ENCODE measurements around the gene SBSN.

Gene SBSN

DNA sequence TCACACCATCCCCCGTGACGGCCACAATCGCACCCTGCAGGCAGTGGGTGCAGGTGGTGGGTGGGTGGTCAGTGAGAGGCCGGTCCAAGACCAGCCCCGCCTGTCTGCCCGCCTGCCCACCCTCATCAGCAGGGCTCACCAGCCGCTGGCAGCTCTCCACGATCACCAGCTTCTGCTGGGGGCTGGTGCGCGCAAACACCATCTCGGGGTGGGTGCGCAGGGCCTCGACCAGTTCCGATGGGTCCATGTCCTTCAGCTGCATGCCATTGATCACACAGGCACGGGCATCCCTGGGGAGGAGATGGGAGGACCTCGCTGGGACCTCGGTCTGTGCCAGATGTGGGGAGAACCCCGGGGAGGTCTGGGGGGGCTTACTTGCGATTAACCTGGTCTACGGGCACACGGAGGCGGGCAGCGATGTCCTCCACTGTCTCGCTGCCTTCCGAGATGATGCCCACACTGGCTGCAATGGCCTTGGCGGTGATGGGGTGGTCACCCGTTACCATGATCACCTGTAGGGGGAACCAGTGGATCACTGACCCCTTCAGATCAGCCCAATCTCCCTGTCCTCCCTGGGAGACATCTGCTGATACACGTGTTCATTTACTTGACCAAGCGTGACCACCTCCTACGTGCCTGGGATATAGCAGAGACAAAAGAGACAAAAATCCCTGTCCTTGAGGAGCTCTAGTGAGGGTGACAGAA lies 27.3 kb upstream of the SBSN start:
- DNase-seq (ENCODE audit: low read depth, low spot score) = no peak

DNA sequence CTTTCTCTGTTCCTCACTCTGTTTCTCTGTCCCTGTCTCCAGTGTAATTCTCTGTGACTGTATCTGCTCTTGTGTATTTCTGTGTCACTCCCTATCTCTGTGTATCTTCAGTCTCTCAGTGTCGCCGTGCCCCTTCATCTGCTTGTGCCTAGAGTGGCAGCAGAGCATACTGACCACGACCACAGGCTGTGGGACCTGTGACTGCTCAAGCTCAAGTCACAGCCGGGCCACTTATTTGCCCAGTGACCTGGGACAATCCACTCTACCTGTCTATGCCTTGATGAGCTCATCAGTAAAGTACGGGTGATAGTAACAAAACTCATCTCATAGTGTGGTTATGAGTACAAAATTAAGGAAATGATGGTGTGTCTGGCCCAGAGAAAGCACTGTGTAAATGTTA lies 26.0 kb upstream of the SBSN start:
- DNase-seq (ENCODE audit: low read depth, low spot score) = no peak

DNA sequence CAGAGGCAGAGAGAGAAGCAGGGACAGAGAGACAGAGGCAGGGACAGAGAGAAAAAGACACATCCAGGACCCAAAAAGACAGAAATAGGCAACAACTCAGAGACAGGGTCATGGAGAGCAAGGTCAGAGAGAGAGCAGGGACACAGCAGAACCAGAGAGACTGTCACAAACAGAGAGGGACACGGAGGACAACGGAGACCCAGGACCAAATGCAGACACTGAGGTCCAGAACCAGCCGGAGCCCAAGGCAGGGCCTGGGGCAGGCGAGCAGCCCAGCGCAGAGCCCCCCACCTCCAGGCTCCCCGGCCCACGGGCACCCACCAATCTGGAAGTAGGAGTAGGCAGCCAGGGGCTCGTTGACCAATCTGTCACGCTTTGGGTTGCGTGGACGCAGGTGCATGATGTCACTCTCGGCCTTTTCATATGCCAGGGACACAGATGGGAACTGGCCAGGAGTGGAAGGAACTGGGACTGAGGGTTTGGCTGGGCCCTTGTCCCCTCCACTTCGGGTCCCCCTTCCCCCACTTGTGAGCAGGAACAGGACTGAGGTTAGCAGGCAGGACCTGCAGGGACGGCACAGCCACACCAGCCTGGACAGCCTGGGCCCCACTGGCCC lies 25.4 kb upstream of the SBSN start:
- no peak for DNase-seq (ENCODE audit: low read depth, low spot score)

DNA sequence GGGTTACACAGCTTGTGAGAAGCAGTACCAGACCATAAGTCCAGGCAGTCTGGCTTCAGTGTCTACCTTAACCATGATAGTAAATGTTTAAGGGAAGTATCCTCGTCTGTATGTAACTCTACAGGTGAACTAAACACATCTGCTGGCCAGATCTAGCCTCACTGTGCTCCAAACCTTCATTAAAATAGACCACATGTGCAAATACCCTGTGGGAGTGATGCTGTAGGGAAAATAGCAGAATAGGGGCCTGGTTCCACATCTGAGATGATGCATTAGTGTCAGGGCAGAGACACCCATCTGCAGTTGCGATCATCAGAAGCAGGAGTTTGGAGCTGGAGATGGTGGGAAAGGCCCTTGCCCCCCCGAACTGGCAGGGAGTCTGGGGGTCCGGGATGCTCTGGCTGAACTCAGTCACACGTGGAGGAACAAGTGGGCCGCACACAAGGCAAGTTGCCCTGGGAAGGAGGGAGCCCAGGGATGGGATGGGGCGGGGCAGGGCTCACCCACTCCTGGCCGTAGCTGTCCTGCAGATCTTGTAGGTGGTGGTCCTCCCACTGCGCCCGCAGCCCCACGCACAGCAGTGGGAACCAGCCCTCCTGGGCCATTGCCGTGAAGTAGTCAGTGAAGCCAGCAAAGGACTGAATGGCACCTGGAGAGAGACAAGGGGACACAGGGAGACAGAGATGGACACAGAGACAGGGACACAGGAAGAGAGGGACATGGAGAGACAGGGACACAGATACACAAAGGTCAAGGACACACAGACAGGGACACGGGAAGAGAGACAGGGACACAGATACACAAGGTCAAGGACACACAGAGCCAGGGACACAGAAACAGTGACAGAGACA lies 24.6 kb upstream of the SBSN start:
- no peak for DNase-seq (ENCODE audit: low read depth, low spot score)

DNA sequence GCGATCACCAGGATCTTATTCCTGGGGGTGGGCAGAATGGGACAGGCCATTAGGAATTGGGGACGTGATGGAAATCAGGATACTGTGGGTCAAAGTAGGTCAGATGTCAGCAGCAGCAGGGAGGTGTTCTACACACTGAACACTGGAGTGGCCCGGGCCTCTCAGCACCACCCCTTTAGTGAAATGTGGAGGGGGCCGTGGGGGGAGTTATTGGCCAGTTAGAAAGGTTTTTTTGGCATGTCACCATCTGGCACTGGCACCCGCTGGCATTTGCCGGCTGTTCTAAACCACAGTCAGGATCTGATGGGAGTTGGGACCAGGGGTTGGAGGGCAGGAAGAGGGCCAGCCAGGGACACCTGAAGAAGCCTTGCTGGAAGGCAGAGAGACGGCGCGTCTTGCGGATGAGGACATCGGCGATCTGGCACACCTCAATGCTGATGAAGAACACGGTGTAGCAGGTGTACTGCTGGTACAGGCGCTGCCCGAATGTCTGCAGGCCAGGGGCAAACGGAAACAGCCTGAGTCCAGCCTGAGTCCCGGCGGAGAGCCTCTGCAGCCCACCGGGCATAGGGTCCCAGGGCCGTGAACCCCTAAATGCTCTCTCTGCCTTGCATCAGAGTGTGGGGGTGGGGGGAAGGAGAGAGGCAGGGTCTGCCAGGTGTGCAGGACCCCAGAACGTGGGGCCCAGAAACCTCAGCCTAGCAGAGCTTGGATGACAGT lies 23.1 kb upstream of the SBSN start:
- no peak for DNase-seq (ENCODE audit: low read depth, low spot score)

DNA sequence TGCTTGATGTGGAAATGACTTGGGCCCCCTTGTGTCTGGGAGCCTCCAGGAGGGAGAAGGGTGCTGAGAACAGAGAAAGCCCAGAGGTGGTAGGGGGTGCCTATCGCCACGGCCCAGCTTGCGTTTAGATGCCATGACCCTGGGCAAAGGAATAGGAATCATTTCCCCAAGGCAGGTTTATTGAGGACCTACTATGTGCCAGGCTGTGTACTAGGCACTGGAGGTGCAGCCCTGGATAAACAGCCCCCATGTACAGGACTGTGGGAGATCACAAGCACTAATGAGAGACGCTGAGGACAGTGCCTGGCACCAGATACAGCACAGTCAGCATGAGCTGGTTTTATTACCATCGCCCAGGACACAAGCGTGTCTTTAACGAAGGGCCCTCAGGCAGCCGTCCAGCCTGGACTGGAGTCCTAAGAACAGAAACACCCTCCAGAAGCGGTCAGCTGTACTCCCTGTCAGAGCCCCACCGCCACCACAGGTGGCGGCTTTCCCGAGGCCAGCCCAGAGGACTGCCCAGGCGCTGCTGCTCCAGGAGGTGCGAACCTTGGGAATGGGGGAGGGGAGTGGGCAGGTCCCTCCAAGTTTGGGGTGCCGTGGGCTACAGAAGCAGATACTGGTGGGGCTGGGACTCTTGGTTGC lies 21.9 kb upstream of the SBSN start:
- no peak for DNase-seq (ENCODE audit: low read depth, low spot score)

DNA sequence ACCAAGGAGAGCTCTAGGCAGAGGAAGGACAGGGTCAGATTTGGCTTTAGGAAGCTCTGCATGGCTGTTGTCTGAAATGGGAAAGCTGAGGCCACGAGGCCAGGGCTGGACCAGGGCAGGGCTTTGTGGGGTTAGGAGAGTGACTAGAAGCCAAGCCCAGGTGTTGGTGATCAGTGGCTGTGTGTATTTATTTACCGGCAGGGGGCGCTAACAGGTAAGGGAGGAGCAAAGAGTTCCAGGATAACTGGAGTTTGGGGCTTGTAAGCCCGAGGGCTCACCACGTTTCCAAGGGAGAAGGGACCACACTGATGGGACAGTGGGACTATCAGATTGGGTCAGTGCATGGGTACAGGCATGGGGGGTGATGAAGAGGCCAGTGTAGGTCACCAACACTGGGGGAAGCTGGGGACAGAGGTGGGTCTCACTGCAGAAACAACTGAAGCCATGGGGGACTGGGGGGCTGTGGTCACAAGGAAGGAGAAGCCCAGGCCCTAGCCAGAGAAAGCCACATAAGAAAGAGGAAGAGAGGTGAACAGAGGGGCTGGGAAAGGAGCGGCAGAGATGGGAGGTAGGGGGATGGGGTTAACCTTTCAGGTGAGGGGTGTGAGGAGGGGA lies 21.2 kb upstream of the SBSN start:
- DNase-seq (ENCODE audit: low read depth, low spot score) = peak; percentile 49

DNA sequence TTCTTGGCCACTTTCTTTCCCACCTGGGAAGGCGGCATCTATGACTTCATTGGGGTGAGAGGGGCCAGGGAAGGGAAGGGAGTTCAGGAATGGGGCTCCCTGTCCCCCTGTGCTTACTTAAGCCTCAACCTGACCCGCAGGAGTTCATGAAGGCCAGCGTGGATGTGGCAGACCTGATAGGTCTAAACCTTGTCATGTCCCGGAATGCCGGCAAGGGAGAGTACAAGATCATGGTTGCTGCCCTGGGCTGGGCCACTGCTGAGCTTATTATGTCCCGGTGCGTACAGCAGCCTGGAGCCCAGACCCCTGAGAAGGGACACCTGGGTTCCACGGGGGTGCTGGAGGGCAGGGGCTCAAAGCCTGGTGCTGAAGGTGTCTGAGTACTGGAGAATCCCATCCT lies 18.4 kb upstream of the SBSN start:
- no peak for DNase-seq (ENCODE audit: low read depth, low spot score)

DNA sequence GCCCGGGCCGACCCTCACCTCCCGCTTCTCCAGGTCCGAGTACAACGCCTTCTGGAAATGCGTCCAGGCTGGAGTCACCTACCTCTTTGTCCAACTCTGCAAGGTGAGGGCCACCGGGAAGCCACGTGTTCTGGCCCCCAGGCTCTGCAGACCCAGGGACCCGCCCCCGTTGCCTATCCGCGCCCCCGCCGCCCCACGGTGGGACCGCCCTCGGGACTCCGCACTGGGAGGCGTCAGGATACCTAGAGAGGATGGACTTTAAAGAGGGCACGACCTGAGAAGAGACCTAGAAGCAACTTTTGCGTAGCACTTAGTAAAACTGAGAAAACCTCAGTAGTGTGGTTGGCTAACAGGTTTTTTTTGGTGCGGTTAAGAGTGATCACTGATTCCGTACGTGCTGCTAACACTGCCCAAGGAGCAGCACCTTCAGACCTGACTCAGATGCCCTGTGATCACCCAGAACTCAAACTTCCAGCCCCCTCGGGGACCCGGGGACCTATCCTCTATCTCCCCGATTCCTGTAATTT lies 17.8 kb upstream of the SBSN start:
- DNase-seq (ENCODE audit: low read depth, low spot score) = peak; percentile 32

DNA sequence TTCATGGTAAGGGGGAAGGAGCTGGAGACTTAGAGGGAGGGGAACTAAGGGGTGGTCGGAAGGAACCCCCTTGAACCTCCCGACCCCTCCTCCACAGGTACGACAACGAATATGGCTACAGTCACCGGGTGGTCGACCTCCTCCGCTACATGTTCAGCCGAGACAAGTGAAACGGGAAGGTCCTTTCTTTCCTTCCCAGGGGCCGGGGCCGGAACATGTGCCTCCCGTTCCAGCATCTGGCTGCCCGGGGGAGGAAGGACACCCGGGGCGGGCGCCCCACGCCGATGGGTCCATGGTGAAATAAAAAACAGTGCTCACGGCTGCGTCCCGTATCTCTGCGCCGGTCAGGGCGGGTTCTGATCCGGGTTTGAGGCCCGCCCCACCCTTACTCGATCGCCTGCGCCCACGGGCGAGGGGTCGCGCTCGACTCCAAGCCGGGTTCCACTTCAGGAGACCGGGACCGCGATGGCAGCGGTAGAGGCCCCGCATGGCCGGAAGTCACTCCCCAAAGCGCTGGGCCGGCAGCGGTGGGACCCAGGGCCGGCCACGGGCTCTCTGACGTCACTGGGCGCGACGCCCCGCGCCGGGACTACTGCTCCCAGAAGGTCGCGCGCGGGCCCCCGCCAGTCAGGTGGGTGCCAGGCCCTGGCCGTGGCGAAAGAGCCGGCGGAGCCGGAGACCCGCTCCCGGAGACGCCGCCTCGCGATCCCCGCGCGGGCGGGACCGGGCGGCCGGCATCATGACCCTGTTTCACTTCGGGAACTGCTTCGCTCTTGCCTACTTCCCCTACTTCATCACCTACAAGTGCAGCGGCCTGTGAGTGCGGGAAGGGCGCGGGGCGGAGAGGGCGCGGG lies 17.1 kb upstream of the SBSN start, which contains the start of gene TMEM147:
TSS of gene TMEM147 (plus strand) at position 626 of the 854 bp plus-strand sequence. CDS start at position 740, 114 bp downstream.
- peak; percentile 59 for DNase-seq (ENCODE audit: low read depth, low spot score)

DNA sequence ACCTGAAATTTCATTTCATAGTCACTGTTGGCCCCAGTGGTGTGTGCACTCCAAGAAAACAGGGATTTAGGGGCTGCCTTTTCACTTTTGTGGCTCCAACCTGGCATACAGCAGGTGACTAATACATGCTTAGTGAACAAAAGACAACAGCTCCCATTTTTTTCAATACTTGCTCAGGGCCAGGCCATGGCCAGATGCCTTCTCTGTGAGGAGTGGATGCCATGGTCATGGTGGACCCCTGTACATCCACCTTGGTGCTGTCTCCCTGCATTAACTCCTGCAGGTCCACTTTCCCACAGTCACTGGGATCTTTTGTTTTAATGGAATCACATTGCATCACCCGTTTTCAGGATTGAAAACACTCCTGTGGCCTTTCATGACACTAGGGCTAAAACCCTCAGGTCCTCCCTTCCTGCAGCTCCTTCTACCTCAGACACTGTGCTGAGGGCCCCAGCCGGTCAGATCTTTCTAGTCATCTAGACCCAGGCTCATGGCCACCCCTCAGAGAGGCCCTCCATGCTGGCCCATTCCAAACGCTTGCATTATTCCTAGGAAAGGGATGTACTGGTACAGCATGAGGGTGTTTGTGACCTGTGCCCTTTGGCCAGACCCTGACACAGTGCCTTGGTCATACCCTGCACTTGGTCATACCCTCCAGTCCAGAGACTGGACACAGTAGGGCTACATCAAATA lies 16.1 kb upstream of the SBSN start:
- no peak for DNase-seq (ENCODE audit: low read depth, low spot score)

DNA sequence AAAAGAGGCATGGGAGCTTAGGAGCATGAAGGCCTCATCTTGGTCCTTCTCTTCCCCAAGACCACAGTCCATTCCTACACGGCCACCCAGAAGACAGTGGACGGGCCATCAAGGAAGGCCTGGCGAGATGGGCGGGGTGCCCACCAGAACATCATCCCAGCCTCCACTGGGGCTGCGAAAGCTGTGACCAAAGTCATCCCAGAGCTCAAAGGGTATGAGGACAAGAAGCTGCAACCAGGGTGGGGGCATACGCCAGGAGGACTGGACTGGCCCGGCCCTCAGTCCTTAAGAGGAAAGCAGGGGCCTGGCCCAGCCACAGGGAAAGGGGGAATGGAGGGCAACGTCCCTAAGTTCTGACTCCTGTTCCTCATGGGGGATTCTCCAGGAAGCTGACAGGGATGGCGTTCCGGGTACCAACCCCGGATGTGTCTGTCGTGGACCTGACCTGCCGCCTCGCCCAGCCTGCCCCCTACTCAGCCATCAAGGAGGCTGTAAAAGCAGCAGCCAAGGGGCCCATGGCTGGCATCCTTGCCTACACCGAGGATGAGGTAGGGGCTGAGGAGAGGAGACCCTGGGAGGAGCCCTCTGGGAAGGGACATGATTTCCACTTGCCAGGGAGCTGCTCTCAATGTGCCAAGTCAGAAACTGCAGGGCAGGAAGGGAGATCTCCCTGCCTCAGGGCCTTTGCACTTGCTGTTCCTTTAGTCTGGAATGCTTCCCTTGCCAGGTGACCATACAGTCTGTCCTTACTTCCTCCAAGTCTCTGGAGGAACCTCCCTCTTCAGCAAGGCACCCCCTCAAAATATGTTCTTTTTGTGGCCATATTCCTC lies 15.4 kb upstream of the SBSN start:
- no peak for DNase-seq (ENCODE audit: low read depth, low spot score)

DNA sequence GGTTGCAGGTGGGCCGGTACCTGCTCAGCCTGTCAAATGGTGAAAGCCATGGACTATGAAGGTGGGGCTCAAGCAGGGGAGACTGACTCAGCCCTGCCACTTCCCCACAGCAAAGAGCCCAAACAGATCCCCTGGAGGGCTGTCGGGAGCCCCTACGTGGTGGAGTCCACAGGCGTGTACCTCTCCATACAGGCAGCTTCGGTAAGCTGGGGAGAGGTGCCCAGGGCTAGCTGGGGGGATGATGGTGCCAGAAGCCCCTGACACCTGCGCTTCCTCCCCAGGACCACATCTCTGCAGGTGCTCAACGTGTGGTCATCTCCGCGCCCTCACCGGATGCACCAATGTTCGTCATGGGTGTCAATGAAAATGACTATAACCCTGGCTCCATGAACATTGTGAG lies 14.1 kb upstream of the SBSN start:
- DNase-seq (ENCODE audit: low read depth, low spot score) = no peak

DNA sequence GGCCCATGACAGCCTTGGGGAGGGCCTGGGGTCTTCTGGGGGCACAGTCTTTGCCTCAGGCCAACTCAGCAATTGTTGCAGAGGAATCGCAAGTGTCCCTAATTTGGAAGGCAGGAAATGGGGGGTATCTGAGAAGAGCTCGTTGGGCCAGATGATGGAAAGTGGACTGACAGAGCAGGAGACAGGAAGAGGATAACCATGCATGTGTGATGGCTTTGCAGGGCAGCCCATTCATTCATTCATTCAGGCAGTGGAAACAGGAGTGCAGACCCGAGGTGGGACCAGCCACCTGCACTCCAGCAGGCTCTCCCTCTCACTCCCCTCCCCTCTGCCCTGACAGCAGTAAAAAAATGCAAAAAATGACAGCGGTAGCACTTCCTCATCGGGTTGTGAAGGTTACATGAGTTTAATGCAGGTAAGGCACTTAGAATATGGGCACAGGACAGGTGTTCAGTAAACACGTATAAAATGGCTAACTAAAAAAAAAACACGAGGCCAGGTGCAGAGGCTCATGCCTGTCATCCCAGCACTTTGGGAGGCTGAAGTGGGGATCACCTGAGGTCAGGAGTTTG lies 12.3 kb upstream of the SBSN start:
- DNase-seq (ENCODE audit: low read depth, low spot score) = no peak

DNA sequence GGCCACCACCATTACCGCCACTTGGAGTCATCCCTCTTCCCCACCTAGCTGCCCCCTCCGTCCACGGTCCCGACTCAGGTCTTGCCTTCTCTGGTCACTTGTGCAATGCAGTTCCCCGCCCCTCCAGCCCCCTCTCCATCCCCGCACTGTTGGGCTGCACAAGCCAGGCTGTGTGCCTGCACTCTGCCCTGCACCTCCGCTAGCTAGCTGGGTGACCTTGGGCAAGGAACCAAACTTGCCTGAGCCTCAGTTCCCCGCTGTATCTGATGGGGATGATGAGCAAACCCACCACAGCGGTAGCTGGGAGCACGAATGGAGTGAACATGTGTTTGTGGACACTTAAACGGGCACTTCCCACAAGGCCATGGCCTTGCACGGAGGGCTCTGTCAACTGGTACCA lies 11.7 kb upstream of the SBSN start:
- no peak for DNase-seq (ENCODE audit: low read depth, low spot score)

DNA sequence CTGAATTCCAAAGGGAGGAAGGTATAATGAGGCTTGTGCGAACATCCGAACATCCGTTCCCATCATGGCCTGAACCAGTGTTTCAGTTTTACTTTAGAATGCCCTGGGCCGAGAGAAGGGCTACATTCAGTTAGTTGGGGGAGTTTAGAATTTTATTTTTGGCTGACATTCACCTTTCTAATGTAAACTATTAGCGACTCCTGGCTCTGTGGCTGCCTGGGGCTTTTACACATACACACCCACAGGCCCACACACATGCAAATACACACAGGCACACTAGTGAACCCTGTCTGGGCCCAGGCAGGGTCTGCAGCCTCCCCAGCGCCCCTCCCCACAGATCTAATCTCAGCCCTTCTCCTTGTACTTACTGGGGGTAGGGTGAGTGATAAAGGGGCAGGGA lies 11.2 kb upstream of the SBSN start:
- no peak for DNase-seq (ENCODE audit: low read depth, low spot score)

DNA sequence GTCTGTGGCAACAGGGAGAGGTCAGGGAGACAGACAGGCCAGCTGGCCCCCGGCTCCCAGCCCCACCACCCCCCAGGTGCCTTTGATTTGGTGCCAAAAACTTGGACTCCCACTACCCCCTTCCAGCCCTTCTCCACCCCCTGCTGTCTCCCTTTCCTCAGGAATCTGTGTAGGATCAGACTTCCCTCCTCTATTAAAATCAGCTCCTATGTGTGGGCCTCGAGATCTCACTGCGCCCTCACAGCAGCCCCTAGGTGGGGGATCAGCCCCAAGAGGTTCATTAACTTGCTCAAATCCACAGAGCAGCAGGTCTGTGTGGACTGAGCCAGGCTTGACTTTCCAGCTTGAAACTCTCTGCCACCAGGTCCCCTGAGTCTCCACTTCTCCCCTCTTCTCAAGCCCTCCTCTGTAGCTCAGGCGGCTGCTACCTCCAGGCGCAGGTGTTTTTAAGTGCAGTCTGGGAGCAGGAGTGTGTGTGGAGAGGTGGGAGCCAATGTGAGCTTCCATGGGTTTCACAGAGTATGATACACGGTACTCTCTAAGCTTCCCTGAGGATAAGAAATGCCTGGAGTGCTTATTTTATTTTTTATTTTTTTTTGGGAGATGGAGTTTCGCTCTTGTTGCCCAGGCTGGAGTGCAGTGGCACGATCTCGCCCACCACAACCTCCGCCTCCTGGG lies 6.8 kb upstream of the SBSN start:
- DNase-seq (ENCODE audit: low read depth, low spot score) = no peak
